IMR-90 (cell line): Measurements from ENCODE around the gene PCBP4. TPM values are rescaled to one million over a fixed set of nuclear protein-coding genes. Genes with fewer than 3 reads are reported as not detected.

Experiments used
- ATAC-seq: fragments of 200-7000 bp; cut with Tn5 transposase; 2 replicates; pipeline ENCODE4 v1.9.1; 2020; ENCODE audit warnings: low read depth, mild to moderate bottlenecking, moderate library complexity
- BruUV-seq: library from RNA; stranded (reverse); fragments of 400-500 nt; replicated peaks from 2 replicates; lab custom pipeline; 2021; lab: Mats Ljungman, UMichigan
- CTCF ChIA-PET: fragments of 300-600 bp; formaldehyde crosslinking; extraction: SDS; loops from one replicate; lab custom pipeline; 2021; ENCODE audit warnings: antibody characterized with exemption; lab: Yijun Ruan, JAX
- POLR2A ChIA-PET: fragments of 300-600 bp; sonication (Branson Sonifier 250); formaldehyde crosslinking; loops from one replicate; lab custom pipeline; 2022; ENCODE audit warnings: antibody characterized with exemption; ENCODE audit not compliant: unreplicated experiment; lab: Charles Lee
- DNase-seq: peaks from one replicate; pipeline ENCODE4 v3.0.0; 2013
- H2AFZ ChIP-seq: replicated peaks from 2 replicates; pipeline ENCODE3; 2013; ENCODE audit warnings: low read length, mild to moderate bottlenecking; ENCODE audit not compliant: poor library complexity
- H2AK5ac ChIP-seq: 2 replicates; pipeline ENCODE4 v1.6.1; 2013; ENCODE audit warnings: low read depth, low read length, inconsistent platforms
- H2AK9ac ChIP-seq: replicated peaks from 2 replicates; pipeline ENCODE3; 2013; ENCODE audit warnings: mild to moderate bottlenecking, low read depth, low read length, moderate library complexity; ENCODE audit not compliant: poor library complexity
- H2BK120ac ChIP-seq: 2 replicates; pipeline ENCODE4 v1.6.1; 2013; ENCODE audit warnings: low read depth, low read length, inconsistent platforms
- H2BK15ac ChIP-seq: 3 replicates; pipeline ENCODE4 v1.6.1; 2013; ENCODE audit warnings: low read depth, low read length, inconsistent platforms
- H2BK20ac ChIP-seq: 2 replicates; pipeline ENCODE4 v1.6.1; 2013; ENCODE audit warnings: low read depth, mild to moderate bottlenecking, inconsistent platforms, low read length, moderate library complexity
- H2BK5ac ChIP-seq: 2 replicates; pipeline ENCODE4 v1.6.1; 2013; ENCODE audit warnings: mild to moderate bottlenecking, low read depth, low read length, inconsistent platforms; ENCODE audit not compliant: poor library complexity, severe bottlenecking
- H3K14ac ChIP-seq: replicated peaks from 2 replicates; pipeline ENCODE4 v1.6.1; 2013; ENCODE audit warnings: low read depth, low read length, inconsistent platforms
- H3K18ac ChIP-seq: 2 replicates; pipeline ENCODE4 v1.6.1; 2013; ENCODE audit warnings: low read depth, low read length, control low read depth
- H3K23ac ChIP-seq: 2 replicates; pipeline ENCODE4 v1.6.1; 2013; ENCODE audit warnings: low read depth, low read length, inconsistent platforms
- H3K27ac ChIP-seq: 2 replicates; pipeline ENCODE4 v1.5.1; 2013; ENCODE audit warnings: mild to moderate bottlenecking, control low read depth, low read length; ENCODE audit not compliant: insufficient read depth
- H3K27me3 ChIP-seq: 2 replicates; pipeline ENCODE4 v1.6.1; 2013; ENCODE audit warnings: low read length; ENCODE audit not compliant: control insufficient read depth, insufficient read depth
- H3K36me3 ChIP-seq: 2 replicates; pipeline ENCODE4 v1.6.1; 2013; ENCODE audit warnings: low read length, mixed read lengths; ENCODE audit not compliant: control insufficient read depth, insufficient read depth
- H3K4ac ChIP-seq: 2 replicates; pipeline ENCODE4 v1.6.1; 2013; ENCODE audit warnings: low read depth, low read length, inconsistent platforms
- H3K4me1 ChIP-seq: 2 replicates; pipeline ENCODE4 v1.6.1; 2013; ENCODE audit warnings: low read length, mixed read lengths; ENCODE audit not compliant: control insufficient read depth, insufficient read depth
- H3K4me2 ChIP-seq: 2 replicates; pipeline ENCODE4 v1.6.1; 2013; ENCODE audit warnings: low read depth, mild to moderate bottlenecking, control low read depth, low read length, moderate library complexity
- H3K4me3 ChIP-seq: 2 replicates; pipeline ENCODE4 v1.5.1; 2013; ENCODE audit warnings: low read depth, mild to moderate bottlenecking, control low read depth, low read length, moderate library complexity; ENCODE audit not compliant: insufficient read depth
- H3K56ac ChIP-seq: 2 replicates; pipeline ENCODE4 v1.6.1; 2013; ENCODE audit warnings: low read length, inconsistent platforms; ENCODE audit not compliant: insufficient read depth; ENCODE audit errors: extremely low read depth
- H3K79me1 ChIP-seq, 2 experiments: 2 replicates each; pipeline ENCODE4 v1.6.1; 2013; ENCODE audit warnings: low read length in 2 of 2, inconsistent platforms in 1 of 2, low read depth in 1 of 2
- H3K9ac ChIP-seq: 2 replicates; pipeline ENCODE4 v1.6.1; 2013; ENCODE audit warnings: low read depth, low read length, control low read depth
- H3K9me1 ChIP-seq: 2 replicates; pipeline ENCODE4 v1.6.1; 2013; ENCODE audit warnings: low read length, inconsistent platforms; ENCODE audit not compliant: insufficient read depth
- H3K9me3 ChIP-seq: 2 replicates; pipeline ENCODE4 v1.6.1; 2013; ENCODE audit warnings: low read length; ENCODE audit not compliant: control insufficient read depth, insufficient read depth
- H4K20me1 ChIP-seq: 2 replicates; pipeline ENCODE4 v1.6.1; 2013; ENCODE audit warnings: low read length, inconsistent platforms; ENCODE audit not compliant: insufficient read depth
- H4K5ac ChIP-seq: 2 replicates; pipeline ENCODE4 v1.6.1; 2013; ENCODE audit warnings: mild to moderate bottlenecking, low read depth, low read length, control low read depth
- H4K8ac ChIP-seq, 2 experiments: 2 replicates each; pipeline ENCODE4 v1.6.1; 2013; ENCODE audit warnings: low read depth in 2 of 2, low read length in 2 of 2, control low read depth in 1 of 2, inconsistent platforms in 1 of 2
- H4K91ac ChIP-seq: 2 replicates; pipeline ENCODE4 v1.6.1; 2013; ENCODE audit warnings: low read depth, low read length, inconsistent platforms; ENCODE audit not compliant: insufficient read depth
- BHLHE40 ChIP-seq: fragments of 150-350 bp; IDR thresholded peaks from 2 replicates; pipeline ENCODE4 v1.6.1; 2016; ENCODE audit warnings: mild to moderate bottlenecking, low read depth, low read length
- CEBPB ChIP-seq: IDR thresholded peaks from 2 replicates; pipeline ENCODE4 v1.6.1; 2012; ENCODE audit warnings: low read depth, low read length, improper control_type of control experiment
- CHD1 ChIP-seq: IDR thresholded peaks from 2 replicates; pipeline ENCODE4 v1.6.1; 2012; ENCODE audit warnings: low read depth, low read length, improper control_type of control experiment
- FOS ChIP-seq: fragments of 150-350 bp; IDR thresholded peaks from 2 replicates; pipeline ENCODE4 v1.6.1; 2016; ENCODE audit warnings: low read depth, low read length
- MAFK ChIP-seq: IDR thresholded peaks from 2 replicates; pipeline ENCODE4 v1.6.1; 2012; ENCODE audit warnings: low read depth, low read length, improper control_type of control experiment
- MAZ ChIP-seq: IDR thresholded peaks from 2 replicates; pipeline ENCODE4 v1.6.1; 2012; ENCODE audit warnings: low read depth, mild to moderate bottlenecking, low read length, improper control_type of control experiment, moderate library complexity, borderline replicate concordance
- MXI1 ChIP-seq: IDR thresholded peaks from 2 replicates; pipeline ENCODE4 v1.6.1; 2012; ENCODE audit warnings: low read depth, mild to moderate bottlenecking, low read length, moderate library complexity, borderline replicate concordance
- NFE2L2 ChIP-seq: fragments of 150-350 bp; IDR thresholded peaks from 2 replicates; pipeline ENCODE4 v1.6.1; 2016; ENCODE audit warnings: low read depth, mild to moderate bottlenecking, low read length
- POLR2A ChIP-seq: IDR thresholded peaks from 2 replicates; pipeline ENCODE4 v1.6.1; 2012; ENCODE audit warnings: mild to moderate bottlenecking, low read depth, low read length
- RCOR1 ChIP-seq: IDR thresholded peaks from 2 replicates; pipeline ENCODE4 v1.6.1; 2012; ENCODE audit warnings: mild to moderate bottlenecking, low read length, improper control_type of control experiment; ENCODE audit not compliant: insufficient replicate concordance
- RFX5 ChIP-seq: IDR thresholded peaks from 2 replicates; pipeline ENCODE4 v1.8.0; 2012; ENCODE audit warnings: low read depth, mild to moderate bottlenecking, low read length, moderate library complexity
- SMC3 ChIP-seq: fragments of 150-350 bp; IDR thresholded peaks from 2 replicates; pipeline ENCODE4 v1.6.1; 2016; ENCODE audit warnings: low read depth, mild to moderate bottlenecking, antibody characterized with exemption, low read length, moderate library complexity
- WGBS, 2 experiments: methylation state at CpG; one replicate each; pipeline versions ENCODE4 v1.1.5 to v1.1.7; 2013; ENCODE audit warnings: missing lambda C conversion rate in 2 of 2; ENCODE audit not compliant: insufficient read length in 1 of 2; ENCODE audit errors: extremely low coverage in 2 of 2; 5-methylcytosine and 5-hydroxymethylcytosine counted together
- dilution Hi-C: fragments of 300-500 bp; cut with HindIII; formaldehyde crosslinking; loops from one replicate; pipeline ENCODE4 v1.14.3; 2018; ENCODE audit warnings: low sequenced_read_pairs; ENCODE audit not compliant: unreplicated experiment
- in situ Hi-C: fragments of 300-500 bp; cut with MboI; formaldehyde crosslinking; loops from 3 replicates; pipeline ENCODE4 v1.14.3; 2019; ENCODE audit warnings: low sequenced_read_pairs, inconsistent platforms, mixed read lengths
- intact Hi-C: fragments of 100-400 bp; cut with micrococcal nuclease; formaldehyde crosslinking; loops from 2 replicates; pipeline ENCODE4 v1.10.0; 2022
- polyA plus RNA-seq, 3 experiments: library from polyadenylated mRNA; depleted of rRNA; stranded (reverse); fragments of >200 nt; gene quantifications; 2 replicates each; pipeline ENCODE4 v1.2.3, GENCODE V29; 2012; ENCODE audit warnings: low replicate concordance in 1 of 3
- total RNA-seq: library from RNA; depleted of rRNA; stranded (reverse); fragments of >200 nt; gene quantifications from 2 replicates; pipeline ENCODE4 v1.2.3, GENCODE V29; 2012
- TF ChIP-seq, protein P1 (sequence below): fragments of 150-350 bp; IDR thresholded peaks from 2 replicates; pipeline ENCODE4 v1.6.1; 2017; ENCODE audit warnings: mild to moderate bottlenecking, antibody characterized with exemption, low read length, low read depth

PCBP4 gene
- total and polyA plus RNA-seq, 2 of the 4 experiments (the other 2 are of a cell fraction), result 70.8 to 110 TPM

DNA sequence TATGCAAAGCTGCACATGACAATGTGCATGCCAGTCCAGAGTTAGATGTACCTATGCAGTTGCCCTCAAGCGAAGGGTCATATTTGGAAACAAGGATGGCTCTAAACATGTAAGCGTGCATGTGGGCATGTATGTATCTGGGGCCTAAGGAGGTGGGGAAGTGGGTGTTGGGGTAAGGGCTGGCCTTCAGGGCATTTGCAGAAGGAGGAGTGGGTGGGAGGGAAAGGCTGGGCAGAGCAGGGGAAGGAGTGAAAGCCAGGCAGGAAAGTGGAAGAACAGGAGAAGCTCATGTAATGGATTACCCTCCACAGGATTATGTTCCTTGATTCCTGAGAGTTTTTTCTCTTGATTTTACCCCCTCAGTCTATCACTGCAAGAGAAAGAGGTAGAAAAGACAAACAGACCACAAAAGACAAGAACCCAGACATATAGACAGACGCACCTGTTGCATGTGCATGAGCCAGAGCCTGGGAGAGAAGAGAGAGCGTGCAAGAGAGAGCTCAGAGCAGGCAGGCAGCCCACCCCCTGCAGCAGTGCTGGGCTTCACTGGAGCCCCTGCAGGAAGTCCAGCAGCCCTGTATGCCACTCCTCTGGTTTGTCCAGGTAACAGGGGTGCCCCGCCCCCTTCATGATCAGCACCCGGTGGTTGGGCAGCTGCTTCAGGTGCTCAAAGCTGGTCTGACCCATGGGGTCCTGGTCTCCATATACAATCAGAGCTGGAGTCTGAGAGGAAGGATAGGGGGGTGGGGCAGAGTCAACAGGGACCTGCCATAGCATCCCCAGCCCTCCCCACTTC is 1.8 kb upstream of the PCBP4 start:
- H3K36me3 ChIP-seq, result no peaks in the 10 kb centered on the region; the same call in 1 of the 2 replicates
- no peak overlapping the region for H3K56ac ChIP-seq
- no peak overlapping the region for H2AK9ac ChIP-seq
- no peak overlapping the region for H3K18ac ChIP-seq
- H2BK120ac ChIP-seq, result no peak overlapping the region
- no peak overlapping the region for H3K9ac ChIP-seq
- POLR2A ChIA-PET, result no interaction called here
- no peaks in the 10 kb centered on the region for H3K27me3 ChIP-seq
- 100% methylated on average over 2 of the region's 6 CpGs; no CpG with 5 or more reads in 1 of the 2 experiments for WGBS, 2 experiments
- H3K4ac ChIP-seq, result peak overlapping the region; percentile 63; the same call in 1 of the 2 replicates
- dilution Hi-C loops (no loop called here), in situ Hi-C loops (loop anchor here (25.0 kb wide), 1 partner anchor 1632 kb away; the partner anchor contains the start of genes RASSF1, TUSC2 and ZMYND10), intact Hi-C loops (no loop called here)
- H3K27ac ChIP-seq, result no peak overlapping the region
- no peak overlapping the region for H2BK15ac ChIP-seq
- peaks cover 26% of the 10 kb centered on the region for H3K4me1 ChIP-seq
- no peak for TF ChIP-seq SMC3
- no peak for TF ChIP-seq MAFK
- TF ChIP-seq, protein P1, sequence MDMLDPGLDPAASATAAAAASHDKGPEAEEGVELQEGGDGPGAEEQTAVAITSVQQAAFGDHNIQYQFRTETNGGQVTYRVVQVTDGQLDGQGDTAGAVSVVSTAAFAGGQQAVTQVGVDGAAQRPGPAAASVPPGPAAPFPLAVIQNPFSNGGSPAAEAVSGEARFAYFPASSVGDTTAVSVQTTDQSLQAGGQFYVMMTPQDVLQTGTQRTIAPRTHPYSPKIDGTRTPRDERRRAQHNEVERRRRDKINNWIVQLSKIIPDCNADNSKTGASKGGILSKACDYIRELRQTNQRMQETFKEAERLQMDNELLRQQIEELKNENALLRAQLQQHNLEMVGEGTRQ, result no peak
- no peak for TF ChIP-seq POLR2A
- TF ChIP-seq NFE2L2, result no peak
- TF ChIP-seq FOS, result no peak
- no peak for TF ChIP-seq CHD1
- no peak for TF ChIP-seq RCOR1
- TF ChIP-seq BHLHE40, result no peak
- no peak for TF ChIP-seq RFX5
- no peak for TF ChIP-seq MAZ
- TF ChIP-seq CEBPB, result no peak
- TF ChIP-seq MXI1, result no peak
- peaks cover 35 to 61% of the 10 kb centered on the region in 2 experiments for H3K79me1 ChIP-seq
- no peak overlapping the region for H4K5ac ChIP-seq
- no peaks in the 10 kb centered on the region; the same call in 1 of the 2 replicates for H4K20me1 ChIP-seq
- no peak for ATAC-seq
- H2BK20ac ChIP-seq, result no peak overlapping the region
- CTCF ChIA-PET, result no interaction called here
- H3K9me1 ChIP-seq, result peaks cover 21% of the 10 kb centered on the region
- no peak overlapping the region for H2AK5ac ChIP-seq
- H4K8ac ChIP-seq, result no peak overlapping the region
- no peak overlapping the region for H4K91ac ChIP-seq
- 0 out of 2 replicates have a peak overlapping the region, but pooled peaks have one; percentile 52 for H3K14ac ChIP-seq
- DNase-seq, result no peak
- H2BK5ac ChIP-seq, result no peak overlapping the region
- no peaks in the 10 kb centered on the region for H3K9me3 ChIP-seq
- no TSS peak for BruUV-seq
- no peak overlapping the region for H3K4me3 ChIP-seq
- peak overlapping the region; percentile 48; the same call in 1 of the 2 replicates for H3K23ac ChIP-seq
- no peak overlapping the region; the same call in 1 of the 2 replicates for H3K4me2 ChIP-seq
- H2AFZ ChIP-seq, result peak overlapping the region; percentile 38
